HepG2 (cell line): ENCODE measurements around the gene GTF2F2. TPM values are rescaled to one million over a fixed set of nuclear protein-coding genes. Genes with fewer than 3 reads are reported as not detected.

Experiments used
- AFF4 ChIP-seq: sonication (generic); formaldehyde crosslinking; IDR thresholded peaks from 2 replicates; pipeline ENCODE4 v1.4.0; 2020; ENCODE audit warnings: missing genetic modification reagents
- AGO1 ChIP-seq: fragments of 200-400 bp; formaldehyde crosslinking; IDR thresholded peaks from 2 replicates; pipeline ENCODE4 v1.6.1; 2017; ENCODE audit warnings: mild to moderate bottlenecking, low read depth, low read length, moderate library complexity; ENCODE audit not compliant: poor library complexity, severe bottlenecking
- ATF7 ChIP-seq, 2 experiments: fragments of 450-650 bp in 1 of 2; sonication (generic) in 1 of 2; formaldehyde crosslinking in 1 of 2; IDR thresholded peaks; 2 replicates each; pipeline versions ENCODE4 v1.4.0 to v1.6.1; 2016 to 2020; ENCODE audit warnings: antibody characterized with exemption in 1 of 2, mild to moderate bottlenecking in 1 of 2, missing genetic modification reagents in 1 of 2
- CC2D1A ChIP-seq: sonication (generic); formaldehyde crosslinking; IDR thresholded peaks from 2 replicates; pipeline ENCODE4 v1.8.1; 2023; ENCODE audit warnings: mild to moderate bottlenecking, missing genetic modification reagents
- MEF2D ChIP-seq: sonication (generic); formaldehyde crosslinking; IDR thresholded peaks from 2 replicates; pipeline ENCODE4 v1.5.1; 2020; ENCODE audit warnings: mild to moderate bottlenecking, missing genetic modification reagents
- MIER3 ChIP-seq: IDR thresholded peaks from 2 replicates; pipeline ENCODE4 v1.6.1; 2016; ENCODE audit warnings: missing compliant biosample characterization, borderline replicate concordance
- NFYB ChIP-seq: sonication (generic); formaldehyde crosslinking; IDR thresholded peaks from 2 replicates; pipeline ENCODE4 v1.4.0; 2020; ENCODE audit warnings: missing genetic modification reagents
- POGZ ChIP-seq: sonication (generic); formaldehyde crosslinking; IDR thresholded peaks from 2 replicates; pipeline ENCODE4 v1.4.0; 2020; ENCODE audit warnings: mild to moderate bottlenecking, missing genetic modification reagents
- SNAPC2 ChIP-seq: sonication (generic); formaldehyde crosslinking; IDR thresholded peaks from 2 replicates; pipeline ENCODE4 v1.8.1; 2022; ENCODE audit warnings: mild to moderate bottlenecking, missing genetic modification reagents
- TBX2 ChIP-seq: sonication (generic); formaldehyde crosslinking; IDR thresholded peaks from 2 replicates; pipeline ENCODE4 v1.5.0; 2020; ENCODE audit warnings: missing genetic modification reagents, mild to moderate bottlenecking, borderline replicate concordance
- TBX3 ChIP-seq: fragments of 450-650 bp; IDR thresholded peaks from 2 replicates; pipeline ENCODE4 v1.6.1; 2017; ENCODE audit warnings: antibody characterized with exemption, mild to moderate bottlenecking, inconsistent platforms, borderline replicate concordance
- TRIM22 ChIP-seq: fragments of 450-650 bp; IDR thresholded peaks from 2 replicates; pipeline ENCODE4 v1.6.1; 2017
- ZFX ChIP-seq: sonication (generic); formaldehyde crosslinking; IDR thresholded peaks from 2 replicates; pipeline ENCODE4 v1.4.0; 2020; ENCODE audit warnings: mild to moderate bottlenecking, low read depth, missing genetic modification reagents, moderate library complexity
- ZNF446 ChIP-seq: sonication (generic); formaldehyde crosslinking; IDR thresholded peaks from 2 replicates; pipeline ENCODE4 v1.5.0; 2020; ENCODE audit warnings: mild to moderate bottlenecking, missing genetic modification reagents
- ZNF770 ChIP-seq: sonication (generic); formaldehyde crosslinking; IDR thresholded peaks from 2 replicates; pipeline ENCODE4 v1.5.0; 2020; ENCODE audit warnings: mild to moderate bottlenecking, missing genetic modification reagents
- polyA plus RNA-seq, 8 experiments: library from polyadenylated mRNA; depleted of rRNA in 3 of 8; stranded (reverse) in 7 of 8; unstranded in 1 of 8; fragments of >200 nt; fragmentation: Illumina TruSeq in 4 of 8; extraction: Trizol in 4 of 8; gene quantifications; 2 replicates each; pipeline versions ENCODE4 v1.2.1 to v1.2.3, GENCODE V29; 2011 to 2016; ENCODE audit warnings: low read depth in 4 of 8, missing spikeins in 1 of 8, mixed read lengths in 1 of 8; ENCODE audit not compliant: insufficient read depth in 1 of 8
- total RNA-seq, 5 experiments: library from RNA; depleted of rRNA; stranded (reverse); fragments of >200 nt; fragmentation: Illumina TruSeq; extraction: Trizol; gene quantifications; 2 replicates each; pipeline ENCODE4 v1.2.3, GENCODE V29; 2016; ENCODE audit warnings: low read depth in 1 of 5
- TF ChIP-seq, protein P1 (sequence below): sonication (generic); formaldehyde crosslinking; IDR thresholded peaks from 2 replicates; pipeline ENCODE4 v1.4.0; 2020; ENCODE audit warnings: missing genetic modification reagents; ENCODE audit errors: not compliant biosample characterization
- TF ChIP-seq, protein P2 (sequence below): sonication (generic); formaldehyde crosslinking; IDR thresholded peaks from 2 replicates; pipeline ENCODE4 v1.8.0; 2022; ENCODE audit warnings: missing genetic modification reagents, mild to moderate bottlenecking, moderate library complexity, borderline replicate concordance

The GTF2F2 gene
- total and polyA plus RNA-seq, 2 of the 13 experiments (the other 11 are each of a cell fraction or from before 2014, with no cell fraction given), result 10.6 to 32.8 TPM

DNA sequence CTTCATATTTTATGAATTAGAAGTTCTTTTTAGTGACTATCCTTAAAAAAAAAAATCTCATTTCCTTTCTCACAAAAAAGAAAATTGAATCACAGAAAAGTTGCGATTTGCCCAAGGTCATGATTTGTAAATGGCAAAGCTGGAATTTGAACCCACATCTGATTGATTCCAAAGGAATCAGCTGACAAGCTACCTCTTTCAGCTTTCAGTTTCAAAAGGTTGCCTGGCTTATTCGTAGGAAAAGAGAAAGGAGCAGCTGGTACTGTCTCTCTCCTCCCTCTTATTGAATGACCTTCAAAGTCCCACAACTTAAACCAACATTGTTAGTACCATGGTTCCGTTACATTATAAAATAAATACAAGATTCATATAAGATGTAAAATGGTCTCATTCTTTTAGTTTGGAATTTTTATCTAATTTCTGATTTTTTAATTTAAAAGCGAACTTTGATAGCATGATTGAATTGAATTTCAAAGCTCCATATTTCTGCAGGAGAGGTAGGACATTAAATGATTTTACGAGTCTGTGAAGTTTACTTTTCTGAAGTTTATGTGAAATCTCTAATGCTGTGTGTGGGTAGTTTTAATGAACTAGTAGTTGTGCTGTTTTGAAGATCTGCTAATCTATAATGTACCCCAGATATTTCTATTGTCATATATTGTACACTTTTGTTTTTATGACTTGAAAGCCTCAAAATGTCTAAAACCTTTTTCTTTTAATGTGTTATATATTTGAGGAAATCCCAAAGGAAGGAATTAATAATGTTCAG is 99.0 kb downstream of the GTF2F2 start (continued):
- TF ChIP-seq, protein P1, sequence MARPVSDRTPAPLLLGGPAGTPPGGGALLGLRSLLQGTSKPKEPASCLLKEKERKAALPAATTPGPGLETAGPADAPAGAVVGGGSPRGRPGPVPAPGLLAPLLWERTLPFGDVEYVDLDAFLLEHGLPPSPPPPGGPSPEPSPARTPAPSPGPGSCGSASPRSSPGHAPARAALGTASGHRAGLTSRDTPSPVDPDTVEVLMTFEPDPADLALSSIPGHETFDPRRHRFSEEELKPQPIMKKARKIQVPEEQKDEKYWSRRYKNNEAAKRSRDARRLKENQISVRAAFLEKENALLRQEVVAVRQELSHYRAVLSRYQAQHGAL (CRISPR knock-in tag), result no peak
- TF ChIP-seq TRIM22 (no peak), ZFX (CRISPR knock-in tag) (no peak), SNAPC2 (CRISPR knock-in tag) (no peak), NFYB (CRISPR knock-in tag) (no peak), ATF7 (IDR thresholded peaks at IDR 0.05) (no peak), ATF7 (CRISPR knock-in tag; IDR thresholded peaks at IDR 0.05) (no peak), TBX3 (no peak), CC2D1A (no peak), ZNF446 (no peak), TBX2 (CRISPR knock-in tag) (no peak), AFF4 (no peak), AGO1 (no peak), MIER3 (no peak), POGZ (CRISPR knock-in tag) (peak; percentile 46; the same call in 1 of the 2 replicates), ZNF770 (no peak), MEF2D (no peak)
- TF ChIP-seq, protein P2, sequence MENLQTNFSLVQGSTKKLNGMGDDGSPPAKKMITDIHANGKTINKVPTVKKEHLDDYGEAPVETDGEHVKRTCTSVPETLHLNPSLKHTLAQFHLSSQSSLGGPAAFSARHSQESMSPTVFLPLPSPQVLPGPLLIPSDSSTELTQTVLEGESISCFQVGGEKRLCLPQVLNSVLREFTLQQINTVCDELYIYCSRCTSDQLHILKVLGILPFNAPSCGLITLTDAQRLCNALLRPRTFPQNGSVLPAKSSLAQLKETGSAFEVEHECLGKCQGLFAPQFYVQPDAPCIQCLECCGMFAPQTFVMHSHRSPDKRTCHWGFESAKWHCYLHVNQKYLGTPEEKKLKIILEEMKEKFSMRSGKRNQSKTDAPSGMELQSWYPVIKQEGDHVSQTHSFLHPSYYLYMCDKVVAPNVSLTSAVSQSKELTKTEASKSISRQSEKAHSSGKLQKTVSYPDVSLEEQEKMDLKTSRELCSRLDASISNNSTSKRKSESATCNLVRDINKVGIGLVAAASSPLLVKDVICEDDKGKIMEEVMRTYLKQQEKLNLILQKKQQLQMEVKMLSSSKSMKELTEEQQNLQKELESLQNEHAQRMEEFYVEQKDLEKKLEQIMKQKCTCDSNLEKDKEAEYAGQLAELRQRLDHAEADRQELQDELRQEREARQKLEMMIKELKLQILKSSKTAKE (CRISPR knock-in tag), result no peak
